ENCODE data around the gene SCAF1. TPM values are rescaled to one million over a fixed set of nuclear protein-coding genes. Genes with fewer than 3 reads are reported as not detected.

Gene SCAF1
- total and polyA plus RNA-seq, 10 of the 15 experiments (the other 5 are each of a cell fraction or from before 2014, with no cell fraction given): 0.18 to 77.0 (median 5.3) TPM

DNA sequence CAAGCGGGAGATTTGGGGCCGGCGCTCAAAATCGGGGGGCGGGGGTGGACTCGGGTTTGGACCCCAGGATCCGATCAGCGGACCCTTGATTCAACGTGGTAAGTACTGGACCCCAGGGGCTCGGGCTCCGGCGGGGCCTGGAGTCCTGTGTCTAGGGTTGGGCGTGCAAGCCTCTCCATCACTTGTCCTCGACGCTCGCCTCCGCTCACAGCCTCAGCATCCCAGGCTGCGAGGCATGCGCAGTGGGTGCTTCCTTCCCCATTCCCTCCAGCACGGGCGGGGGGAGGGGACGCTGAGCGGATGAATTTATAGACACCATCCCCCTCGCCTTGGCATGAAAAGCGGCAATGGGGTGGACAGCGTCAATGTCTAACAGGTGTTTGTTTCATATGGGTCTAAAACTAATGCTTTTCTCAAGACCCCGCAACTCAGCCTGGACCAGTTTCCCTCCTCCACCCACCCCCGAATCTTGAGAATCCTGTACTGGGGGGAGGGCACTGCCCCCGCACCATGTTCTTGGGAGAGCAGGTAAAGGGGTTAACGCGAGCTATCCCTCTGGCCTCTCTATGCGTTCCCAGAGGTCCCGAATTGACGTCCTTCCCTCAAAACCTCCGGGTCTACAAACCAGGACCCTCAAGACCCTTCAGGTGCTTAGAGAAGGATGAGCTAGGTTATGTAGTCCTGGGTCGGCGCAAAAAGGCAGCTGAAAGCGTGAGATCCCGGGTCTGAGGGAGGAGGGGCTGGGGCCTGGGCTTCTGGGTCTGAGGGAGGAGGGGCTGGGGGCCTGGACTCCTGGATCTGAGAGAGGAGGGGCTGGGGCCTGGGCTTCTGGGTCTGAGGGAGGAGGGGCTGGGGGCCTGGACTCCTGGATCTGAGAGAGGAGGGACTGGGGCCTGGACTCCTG lies 49.5 kb downstream of the SCAF1 start:
- Histone ChIP-seq H3K4me1 (ENCODE audit: control insufficient read depth, insufficient read depth, low read length) (peaks cover 8% of the 10 kb centered on the region), H3K79me2 (ENCODE audit: control insufficient read depth, insufficient read depth, low read length) (no peaks in the 10 kb centered on the region), H3K4me2 (ENCODE audit: control insufficient read depth, insufficient read depth) (no peak overlapping the region), H3K27ac (ENCODE audit: control insufficient read depth, insufficient read depth) (no peak overlapping the region), H3K36me3 (ENCODE audit: control insufficient read depth in 2 of 2, insufficient read depth in 2 of 2, low read length in 1 of 2) (peaks cover 0 to 16% of the 10 kb centered on the region in 2 experiments; a peak in 2 of 4 replicates), H2AFZ (ENCODE audit: control insufficient read depth, low read depth, low read length) (no peak overlapping the region), H3K4me3 (no peak overlapping the region), H3K27me3 (replicated peaks in 1 of 2; ENCODE audit: control insufficient read depth in 2 of 2, insufficient read depth in 2 of 2, low read length in 1 of 2) (no peaks in the 10 kb centered on the region; a peak in 1 of 4 replicates), H4K20me1 (ENCODE audit: control insufficient read depth, insufficient read depth) (peaks cover 4% of the 10 kb centered on the region; the same call in 1 of the 2 replicates), H3K9ac (ENCODE audit: control insufficient read depth, insufficient read depth, low read length) (no peak overlapping the region), H3K9me3 (replicated peaks; ENCODE audit: control insufficient read depth, insufficient read depth, low read length) (no peaks in the 10 kb centered on the region; the same call in 2 of the 3 replicates)
- POLR2A ChIA-PET: no interaction called here
- intact Hi-C loops (cut with micrococcal nuclease; ENCODE audit: unreplicated experiment) (no loop called here), in situ Hi-C loops (cut with MboI) (no loop called here)
- RAD21 ChIA-PET (ENCODE audit: unreplicated experiment): no interaction called here
- TF ChIP-seq ETV6 (conservative IDR thresholded peaks at IDR 0.05 in 1 of 2, IDR thresholded peaks at IDR 0.05 in 1 of 2; ENCODE audit: borderline replicate concordance in 1 of 2, low read depth in 1 of 2) (no peak), EZH2 (IDR thresholded peaks at IDR 0.05; ENCODE audit: borderline replicate concordance, control insufficient read depth, low read depth, low read length) (no peak), POLR2A (IDR thresholded peaks at IDR 0.05; ENCODE audit: low read depth, low read length) (no peak; the same call in 1 of the 2 replicates), E4F1 (IDR thresholded peaks at IDR 0.05; ENCODE audit: borderline replicate concordance, partially characterized antibody) (no peak), NR2F1 (conservative IDR thresholded peaks at IDR 0.05) (no peak), PML (IDR thresholded peaks at IDR 0.05; ENCODE audit: low read length) (no peak), EED (IDR thresholded peaks at IDR 0.05; ENCODE audit: low read depth) (no peak), SMARCA5 (IDR thresholded peaks at IDR 0.05) (no peak), RUNX3 (IDR thresholded peaks at IDR 0.05; ENCODE audit: low read length) (no peak), MTA3 (IDR thresholded peaks at IDR 0.05; ENCODE audit: borderline replicate concordance, low read length) (no peak), CUX1 (IDR thresholded peaks at IDR 0.05; ENCODE audit: insufficient replicate concordance, low read depth, low read length) (no peak), ESRRA (IDR thresholded peaks at IDR 0.05; ENCODE audit: low read length) (no peak)
- 35% methylated on average over 39 of the region's 39 CpGs for WGBS (ENCODE audit: insufficient coverage, insufficient replicate concordance, low lambda C conversion rate, missing lambda C conversion rate)
- DNase-seq (ENCODE audit: low read depth, low spot score) (no peak), ATAC-seq (no peak), FAIRE-seq (no peak)
- CTCF ChIA-PET: interaction anchor here (1.0 to 1.6 kb wide), 2 partner anchors 7 to 26 kb away, joined by 3 to 5 read pairs; no protein-coding TSS in a partner anchor
- SMC1A ChIA-PET (ENCODE audit: uncharacterized antibody, unreplicated experiment): no interaction called here
- no TSS peak for BruUV-seq (replicated peaks)
